B cell (primary cell): Measurements from ENCODE around the gene LYPLAL1. TPM values are rescaled to one million over a fixed set of nuclear protein-coding genes. Genes with fewer than 3 reads are reported as not detected.

Experiments
- ATAC-seq: fragments of 200-7000 bp; cut with Tn5 transposase; one replicate; pipeline ENCODE4 v1.10.0; 2021; ENCODE audit warnings: low read depth, mild to moderate bottlenecking, moderate number of reproducible peaks, moderate library complexity
- CTCF ChIA-PET: fragments of 350-600 bp; sonication (Branson Sonifier 250); formaldehyde crosslinking; loops from one replicate; lab custom pipeline; 2021; ENCODE audit warnings: antibody characterized with exemption, inconsistent platforms; lab: Charles Lee
- POLR2A ChIA-PET: fragments of 350-600 bp; sonication (Branson Sonifier 250); formaldehyde crosslinking; loops from one replicate; lab custom pipeline; 2021; ENCODE audit warnings: antibody characterized with exemption; lab: Charles Lee
- DNase-seq: peaks from one replicate; pipeline ENCODE4 v3.0.0; 2013
- H2AFZ ChIP-seq: 2 replicates; pipeline ENCODE4 v1.6.1; 2012; ENCODE audit warnings: mild to moderate bottlenecking, low read depth, low read length; ENCODE audit not compliant: insufficient read depth, poor library complexity, severe bottlenecking
- H3K27ac ChIP-seq, 2 donors: 1 replicate in 1 of 2; 2 replicates in 1 of 2; pipeline ENCODE4 v1.5.1; 2012 to 2013; ENCODE audit warnings: low read length in 2 of 2, mild to moderate bottlenecking in 2 of 2, moderate library complexity in 1 of 2
- H3K27me3 ChIP-seq, 4 experiments: fragments of 200-600 bp in 1 of 4; sonication (generic) in 1 of 4; replicated peaks in 1 of 4; 1 replicate in 2 of 4; 2 replicates in 2 of 4; pipeline versions ENCODE4 v1.6.1 to v1.7.0; 2013 to 2016; ENCODE audit warnings: low read length in 3 of 4, mild to moderate bottlenecking in 2 of 4, mixed read lengths in 1 of 4, moderate library complexity in 1 of 4; ENCODE audit not compliant: insufficient read depth in 4 of 4, control insufficient read depth in 3 of 4; ENCODE audit errors: control extremely low read depth in 1 of 4
- H3K36me3 ChIP-seq, 2 experiments: replicated peaks in 1 of 2; 1 replicate in 1 of 2; 2 replicates in 1 of 2; pipeline versions ENCODE4 v1.6.1 to v1.7.1; 2013; ENCODE audit warnings: low read length in 1 of 2; ENCODE audit not compliant: insufficient read depth in 2 of 2, control insufficient read depth in 1 of 2; ENCODE audit errors: control extremely low read depth in 1 of 2, extremely low read depth in 1 of 2
- H3K4me1 ChIP-seq, 2 donors: fragments of 200-600 bp in 1 of 2; sonication (generic) in 1 of 2; 1 replicate in 1 of 2; 2 replicates in 1 of 2; pipeline versions ENCODE4 v1.5.1 to v1.6.1; 2013 to 2017; ENCODE audit warnings: low read length in 2 of 2; ENCODE audit not compliant: control insufficient read depth in 2 of 2, insufficient read depth in 2 of 2
- H3K4me2 ChIP-seq: replicated peaks from 2 replicates; pipeline ENCODE3; 2012; ENCODE audit warnings: mild to moderate bottlenecking, low read depth, low read length; ENCODE audit not compliant: poor library complexity, severe bottlenecking
- H3K4me3 ChIP-seq, 5 experiments: fragments of 200-600 bp in 1 of 5; sonication (generic) in 1 of 5; 1 replicate in 3 of 5; 2 replicates in 2 of 5; pipeline versions ENCODE4 v1.5.1 to v1.7.0; 2011 to 2016; ENCODE audit warnings: low read length in 4 of 5, mild to moderate bottlenecking in 4 of 5, low read depth in 2 of 5, control low read depth in 1 of 5, moderate library complexity in 1 of 5; ENCODE audit not compliant: insufficient read depth in 1 of 5; ENCODE audit errors: control extremely low read depth in 1 of 5, extremely low read depth in 1 of 5
- H3K79me2 ChIP-seq: fragments of 200-600 bp; sonication (generic); one replicate; pipeline ENCODE4 v1.6.0; 2016; ENCODE audit warnings: low read length; ENCODE audit not compliant: control insufficient read depth, insufficient read depth
- H3K9ac ChIP-seq: fragments of 200-600 bp; sonication (generic); 2 replicates; pipeline ENCODE4 v1.6.1; 2017; ENCODE audit warnings: mild to moderate bottlenecking, low read length, moderate library complexity
- H3K9me3 ChIP-seq, 3 donors: one replicate each; pipeline versions ENCODE4 v1.6.1 to v1.7.1; 2013; ENCODE audit warnings: low read length in 2 of 3; ENCODE audit not compliant: control insufficient read depth in 2 of 3, insufficient read depth in 1 of 3; ENCODE audit errors: control extremely low read depth in 1 of 3
- H4K20me1 ChIP-seq: 2 replicates; pipeline ENCODE4 v1.6.0; 2012; ENCODE audit warnings: mild to moderate bottlenecking, low read length; ENCODE audit not compliant: insufficient read depth, control insufficient read depth, poor library complexity, severe bottlenecking
- H3K27ac Mint-ChIP-seq: one replicate; pipeline ENCODE4 v1.8.0; 2021; ENCODE audit warnings: mixed read lengths
- H3K27me3 Mint-ChIP-seq: one replicate; pipeline ENCODE4 v1.8.0; 2021; ENCODE audit warnings: mixed read lengths
- H3K4me1 Mint-ChIP-seq: one replicate; pipeline ENCODE4 v1.8.0; 2021; ENCODE audit warnings: mixed read lengths
- H3K4me3 Mint-ChIP-seq: one replicate; pipeline ENCODE4 v1.8.0; 2021; ENCODE audit warnings: mixed read lengths
- H3K9me3 Mint-ChIP-seq: one replicate; pipeline ENCODE4 v1.8.0; 2022; ENCODE audit warnings: mixed read lengths; ENCODE audit not compliant: insufficient read depth
- CTCF ChIP-seq: fragments of 200-600 bp; IDR thresholded peaks from one replicate; pipeline ENCODE4 v1.8.0; 2022; ENCODE audit warnings: antibody characterized with exemption, mild to moderate bottlenecking
- EZH2 ChIP-seq: IDR thresholded peaks from 2 replicates; pipeline ENCODE4 v1.6.1; 2012; ENCODE audit warnings: borderline replicate concordance, low read depth, mild to moderate bottlenecking, moderate library complexity, low read length; ENCODE audit not compliant: insufficient read depth, poor library complexity, severe bottlenecking
- whole genome bisulfite sequencing: methylation state at CpG from one replicate; pipeline ENCODE4 v1.1.5; 2013; ENCODE audit warnings: missing lambda C conversion rate; ENCODE audit not compliant: insufficient coverage; 5-methylcytosine and 5-hydroxymethylcytosine counted together
- intact Hi-C: fragments of 100-400 bp; cut with micrococcal nuclease; formaldehyde crosslinking; loops from one replicate; pipeline ENCODE4 v1.10.0; 2022
- polyA plus RNA-seq: library from polyadenylated mRNA; depleted of rRNA; stranded (reverse); fragments of >200 nt; gene quantifications from 2 replicates; pipeline ENCODE4 v1.2.3, GENCODE V29; 2012
- total RNA-seq, 2 donors: library from RNA; stranded (reverse); fragments of 120-200 nt in 1 of 2; gene quantifications; 1 replicate in 1 of 2; 2 replicates in 1 of 2; pipeline versions ENCODE4 v1.2.3 to v1.2.4, GENCODE V29; 2013 to 2022

LYPLAL1 gene
- total and polyA plus RNA-seq, 2 donors (not counting 1 experiment from before 2014, with no cell fraction given), result 27.0 to 65.4 TPM

GRCh38 chr1:219206350-219206749 is 32.7 kb downstream of the LYPLAL1 start:
- CTCF ChIA-PET, result no interaction called here
- Histone ChIP-seq H3K36me3 (peaks cover 2 to 5% of the 10 kb centered on the region in 2 experiments), H4K20me1 (no peaks in the 10 kb centered on the region), H2AFZ (no peak overlapping the region), H3K79me2 (no peaks in the 10 kb centered on the region), H3K4me2 (no peak overlapping the region), H3K27me3 (no peaks in the 10 kb centered on the region), H3K4me3 (no peak overlapping the region), H3K4me1 (no peaks in the 10 kb centered on the region), H3K27ac (no peak overlapping the region), H3K9me3 (no peaks in the 10 kb centered on the region), H3K9ac (no peak overlapping the region)
- ATAC-seq, result no peak
- H3K27ac Mint-ChIP-seq, result no peak overlapping the region
- no peak for TF ChIP-seq EZH2
- no peak for TF ChIP-seq CTCF
- WGBS, result no CpG with 5 or more reads among the region's 2 CpGs
- intact Hi-C loops, result no loop called here
- H3K4me3 Mint-ChIP-seq, result no peak overlapping the region
- H3K9me3 Mint-ChIP-seq, result no peaks in the 10 kb centered on the region
- peaks cover 11% of the 10 kb centered on the region for H3K4me1 Mint-ChIP-seq
- POLR2A ChIA-PET, result no interaction called here
- DNase-seq, result no peak
- no peaks in the 10 kb centered on the region for H3K27me3 Mint-ChIP-seq

- H3K4me1 Mint-ChIP-seq, result peaks cover 2% of the 10 kb centered on the region
Observed at GRCh38 chr1:219209578-219209977, 35.9 kb downstream of the LYPLAL1 start.

More at GRCh38 chr1:219209578-219209977, 35.9 kb downstream of the LYPLAL1 start:
- Histone ChIP-seq H3K79me2 (no peaks in the 10 kb centered on the region), H3K4me2 (no peak overlapping the region), H2AFZ (no peak overlapping the region), H3K27me3 (no peaks in the 10 kb centered on the region), H3K9me3 (peaks cover 0 to 1% (median 0%) of the 10 kb centered on the region in 3 donors), H3K36me3 (peaks cover 3 to 10% of the 10 kb centered on the region in 2 experiments), H3K4me1 (no peaks in the 10 kb centered on the region), H4K20me1 (no peaks in the 10 kb centered on the region), H3K9ac (no peak overlapping the region), H3K27ac (no peak overlapping the region), H3K4me3 (no peak overlapping the region)
- DNase-seq, result no peak
- TF ChIP-seq EZH2, result no peak
- no peak for TF ChIP-seq CTCF
- ATAC-seq, result no peak
- ChIA-PET POLR2A (no interaction called here), CTCF (interaction anchor here (0.8 kb wide), 1 partner anchor 36 kb away, joined by 3 read pairs; the partner anchor contains the start of gene LYPLAL1)
- H3K9me3 Mint-ChIP-seq, result no peaks in the 10 kb centered on the region
- H3K4me3 Mint-ChIP-seq, result no peak overlapping the region
- no CpG with 5 or more reads among the region's 2 CpGs for WGBS
- no peak overlapping the region for H3K27ac Mint-ChIP-seq
- H3K27me3 Mint-ChIP-seq, result no peaks in the 10 kb centered on the region
- intact Hi-C loops, result no loop called here
